ENCODE data around the gene DIP2C.
"Not testable (repeated sequence)": the region's sequence is repeated elsewhere in the genome, so short reads cannot be mapped to it uniquely, and the experiment has no call there.

DIP2C gene

GRCh38 chr10:650886-651615 lies 38.4 kb downstream of the DIP2C start:
- Mint-ChIP-seq H3K27ac (no peak overlapping the region), H3K9me3 (no peaks in the 10 kb centered on the region), H3K36me3 (ENCODE audit: low read depth) (no peaks in the 10 kb centered on the region), H3K27me3 (peaks cover 7% of the 10 kb centered on the region), H3K4me1 (ENCODE audit: low read depth) (no peaks in the 10 kb centered on the region), H3K4me3 (no peak overlapping the region)
- no peak for DNase-seq

DNA sequence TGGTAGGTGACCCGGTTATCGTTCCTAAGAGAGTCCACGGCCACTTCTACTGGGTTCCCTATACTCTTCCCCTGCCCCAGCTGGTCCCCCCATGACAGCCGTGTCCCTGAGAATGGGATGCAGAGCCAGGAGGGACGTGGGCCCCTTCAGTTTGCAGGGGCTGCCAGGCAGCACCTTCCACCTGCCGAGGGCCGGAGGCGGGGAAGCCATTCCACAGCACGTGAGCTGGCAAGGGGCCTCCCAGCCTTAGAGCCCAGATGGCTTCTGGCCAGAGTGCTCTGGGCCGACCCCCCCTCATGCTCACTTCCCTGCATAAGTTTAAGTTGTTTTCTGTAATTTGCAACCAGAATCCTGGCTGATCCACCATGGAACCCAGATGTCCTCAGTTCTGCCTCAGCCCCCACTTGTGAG lies 39.0 kb downstream of the DIP2C start:
- Mint-ChIP-seq H3K36me3 (ENCODE audit: low read depth) (no peaks in the 10 kb centered on the region), H3K4me1 (ENCODE audit: low read depth) (no peaks in the 10 kb centered on the region), H3K27me3 (peaks cover 7% of the 10 kb centered on the region), H3K27ac (no peak overlapping the region), H3K4me3 (no peak overlapping the region), H3K9me3 (no peaks in the 10 kb centered on the region)
- DNase-seq = no peak

DNA sequence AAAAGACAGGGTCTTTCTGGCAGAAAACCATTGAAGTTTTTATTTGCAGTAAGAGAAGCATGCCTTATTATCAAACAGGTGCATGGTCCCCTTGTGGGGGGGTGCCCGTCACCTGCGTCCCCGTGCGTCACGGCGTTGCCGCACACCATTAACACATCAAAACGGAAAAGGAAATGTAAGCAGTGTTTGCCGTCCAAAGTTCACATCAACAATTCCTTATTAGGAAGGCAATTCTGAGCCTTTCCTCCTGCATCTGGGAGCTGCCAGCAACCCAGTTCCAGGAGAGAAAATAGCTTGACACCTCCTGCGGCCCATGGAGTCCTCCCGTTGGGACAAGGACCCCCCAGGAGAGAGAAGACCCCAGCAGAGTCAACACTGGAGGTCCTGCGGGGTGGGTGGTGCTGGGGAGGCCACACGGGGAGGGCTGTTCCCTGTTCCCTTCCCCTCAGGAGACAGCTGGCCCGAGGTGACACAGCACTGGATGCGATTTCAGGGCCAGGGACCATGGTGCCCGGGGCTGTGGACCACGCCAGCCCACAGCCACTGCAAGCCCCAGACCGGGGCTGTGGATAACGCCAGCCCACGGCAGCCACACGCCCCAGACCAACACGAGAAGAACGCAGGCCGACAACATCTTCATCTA lies 39.5 kb downstream of the DIP2C start:
- H3K27ac Mint-ChIP-seq = no peak overlapping the region
- DNase-seq = no peak
- peaks cover 7% of the 10 kb centered on the region for H3K27me3 Mint-ChIP-seq
- no peaks in the 10 kb centered on the region for H3K9me3 Mint-ChIP-seq
- no peak overlapping the region for H3K4me3 Mint-ChIP-seq
- no peaks in the 10 kb centered on the region for H3K4me1 Mint-ChIP-seq (ENCODE audit: low read depth)
- H3K36me3 Mint-ChIP-seq (ENCODE audit: low read depth) = no peaks in the 10 kb centered on the region

GRCh38 chr10:649445-649797 lies 40.0 kb downstream of the DIP2C start:
- Mint-ChIP-seq H3K36me3 (ENCODE audit: low read depth) (no peaks in the 10 kb centered on the region), H3K4me1 (ENCODE audit: low read depth) (no peaks in the 10 kb centered on the region), H3K27me3 (peaks cover 7% of the 10 kb centered on the region), H3K4me3 (no peak overlapping the region), H3K27ac (no peak overlapping the region), H3K9me3 (no peaks in the 10 kb centered on the region)
- DNase-seq = no peak

- H3K9me3 Mint-ChIP-seq; H3K27me3 Mint-ChIP-seq; H3K27ac Mint-ChIP-seq; H3K36me3 Mint-ChIP-seq (ENCODE audit: low read depth); H3K4me3 Mint-ChIP-seq; DNase-seq; H3K4me1 Mint-ChIP-seq (ENCODE audit: low read depth): not testable (repeated sequence)
Observed at GRCh38 chr10:647019-647418, 42.4 kb downstream of the DIP2C start.

DNA sequence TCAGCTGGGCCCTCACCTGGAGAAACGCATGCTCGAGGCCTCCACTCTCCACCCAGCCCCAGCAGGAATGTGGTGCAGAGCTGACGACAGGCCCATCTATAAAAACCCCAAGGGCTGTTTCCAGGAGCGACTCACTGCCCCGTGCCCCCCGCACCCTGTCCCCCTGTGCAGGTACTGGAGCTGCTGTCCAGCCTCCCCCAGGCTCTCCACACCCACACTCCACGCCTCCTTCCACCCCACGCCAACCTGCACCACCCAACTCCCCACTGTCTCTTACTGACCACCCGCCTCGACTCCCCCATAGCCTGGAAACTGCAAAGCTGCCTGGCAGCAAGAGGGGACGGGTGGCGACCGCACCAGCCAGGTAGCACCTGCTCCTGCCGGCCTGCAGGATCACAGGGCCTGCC lies 43.3 kb downstream of the DIP2C start:
- H3K27me3 Mint-ChIP-seq = no peaks in the 10 kb centered on the region
- no peaks in the 10 kb centered on the region for H3K9me3 Mint-ChIP-seq
- H3K4me1 Mint-ChIP-seq (ENCODE audit: low read depth) = no peaks in the 10 kb centered on the region
- no peaks in the 10 kb centered on the region for H3K36me3 Mint-ChIP-seq (ENCODE audit: low read depth)
- no peak overlapping the region for H3K4me3 Mint-ChIP-seq
- no peak for DNase-seq
- H3K27ac Mint-ChIP-seq = no peak overlapping the region

GRCh38 chr10:644943-645334 lies 44.5 kb downstream of the DIP2C start:
- Mint-ChIP-seq H3K4me1 (ENCODE audit: low read depth) (no peaks in the 10 kb centered on the region), H3K36me3 (ENCODE audit: low read depth) (no peaks in the 10 kb centered on the region), H3K4me3 (no peak overlapping the region), H3K27ac (no peak overlapping the region), H3K27me3 (peaks cover 4% of the 10 kb centered on the region), H3K9me3 (no peaks in the 10 kb centered on the region)
- DNase-seq = no peak

- Mint-ChIP-seq H3K4me3 (no peak overlapping the region), H3K9me3 (no peaks in the 10 kb centered on the region), H3K4me1 (ENCODE audit: low read depth) (no peaks in the 10 kb centered on the region), H3K27ac (no peak overlapping the region), H3K27me3 (peaks cover 4% of the 10 kb centered on the region), H3K36me3 (ENCODE audit: low read depth) (no peaks in the 10 kb centered on the region)
- DNase-seq = no peak
Observed at GRCh38 chr10:644076-644942, 45.2 kb downstream of the DIP2C start.

GRCh38 chr10:642186-642890 lies 47.1 kb downstream of the DIP2C start:
- Mint-ChIP-seq H3K4me3 (no peak overlapping the region), H3K36me3 (ENCODE audit: low read depth) (no peaks in the 10 kb centered on the region), H3K27ac (no peak overlapping the region), H3K27me3 (peaks cover 10% of the 10 kb centered on the region), H3K4me1 (ENCODE audit: low read depth) (no peaks in the 10 kb centered on the region), H3K9me3 (no peaks in the 10 kb centered on the region)
- no peak for DNase-seq

DNA sequence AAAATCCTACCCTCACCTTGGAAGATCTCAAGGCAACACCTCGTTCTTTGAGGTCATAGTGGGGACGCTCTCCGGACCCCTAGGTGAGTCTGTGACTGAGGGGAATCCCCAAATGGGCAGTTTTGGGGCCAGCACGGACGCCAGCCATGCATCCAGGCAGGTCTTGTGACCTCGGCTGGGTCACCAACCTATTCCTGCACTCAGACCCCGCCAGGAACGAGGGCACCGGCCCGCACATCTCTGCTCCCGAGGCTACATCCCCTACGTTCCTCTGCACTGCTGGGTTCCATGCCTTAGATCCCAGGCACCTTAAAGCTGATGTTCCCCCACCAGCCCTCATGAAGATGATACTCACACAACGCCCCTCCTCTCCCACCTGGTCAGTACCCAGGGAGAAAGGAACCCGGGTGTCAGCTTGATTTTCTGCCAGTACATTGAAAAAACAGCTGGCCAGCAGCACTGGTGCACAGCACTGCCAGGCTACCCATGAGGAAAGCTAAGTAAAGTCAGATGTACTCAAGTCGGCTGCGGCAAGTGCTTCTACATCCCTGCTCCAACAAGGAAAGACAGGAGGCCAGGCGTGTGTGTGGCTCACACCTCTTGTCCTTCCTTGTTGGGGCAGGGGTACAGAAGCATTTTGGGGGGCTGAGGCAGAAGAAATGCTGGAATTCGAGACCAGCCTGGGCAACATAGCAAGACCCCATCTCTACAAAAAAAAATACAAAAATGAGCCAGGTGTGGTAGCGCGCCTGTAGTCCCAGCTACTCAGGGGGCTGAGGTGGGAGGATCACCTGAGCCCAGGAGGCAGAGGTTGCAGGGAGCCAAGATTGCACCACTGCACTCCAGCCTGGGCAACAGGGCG lies 48.1 kb downstream of the DIP2C start:
- H3K4me1 Mint-ChIP-seq (ENCODE audit: low read depth) = no peaks in the 10 kb centered on the region
- H3K4me3 Mint-ChIP-seq = no peak overlapping the region
- no peaks in the 10 kb centered on the region for H3K9me3 Mint-ChIP-seq
- H3K36me3 Mint-ChIP-seq (ENCODE audit: low read depth) = no peaks in the 10 kb centered on the region
- no peak overlapping the region for H3K27ac Mint-ChIP-seq
- peaks cover 18% of the 10 kb centered on the region for H3K27me3 Mint-ChIP-seq
- no peak for DNase-seq

DNA sequence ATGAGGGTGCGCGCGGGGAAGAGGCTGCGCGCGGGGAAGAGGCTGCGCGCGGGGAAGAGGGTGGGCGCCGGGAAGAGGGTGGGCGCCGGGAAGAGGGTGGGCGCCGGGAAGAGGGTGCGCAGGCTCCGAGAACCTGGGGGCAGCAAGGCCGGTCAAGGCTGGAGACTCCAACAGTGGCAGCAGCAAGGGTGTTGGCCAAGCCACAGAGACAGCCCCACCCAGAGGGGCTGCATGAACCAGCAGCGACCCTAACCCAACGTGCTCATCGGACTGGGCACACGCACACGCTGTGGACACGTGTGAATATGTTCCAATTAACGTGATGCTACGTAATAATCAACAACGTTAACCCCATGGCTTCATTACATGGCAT lies 48.8 kb downstream of the DIP2C start:
- Mint-ChIP-seq H3K9me3 (no peaks in the 10 kb centered on the region), H3K4me1 (ENCODE audit: low read depth) (no peaks in the 10 kb centered on the region), H3K27me3 (peaks cover 25% of the 10 kb centered on the region), H3K4me3 (no peak overlapping the region), H3K27ac (no peak overlapping the region), H3K36me3 (ENCODE audit: low read depth) (no peaks in the 10 kb centered on the region)
- DNase-seq = no peak

- no peaks in the 10 kb centered on the region for H3K4me1 Mint-ChIP-seq (ENCODE audit: low read depth)
- no peak overlapping the region for H3K27ac Mint-ChIP-seq
- no peaks in the 10 kb centered on the region for H3K9me3 Mint-ChIP-seq
- no peak for DNase-seq
- H3K36me3 Mint-ChIP-seq (ENCODE audit: low read depth) = no peaks in the 10 kb centered on the region
- no peak overlapping the region for H3K4me3 Mint-ChIP-seq
- peaks cover 25% of the 10 kb centered on the region for H3K27me3 Mint-ChIP-seq
Observed at GRCh38 chr10:639751-640672, 49.5 kb downstream of the DIP2C start.

All from activated T-cell treated with anti-CD3 and anti-CD28 coated beads, Interleukin-2, amount 50 U/mL, for 24 hours (primary cell).